CD4-positive, alpha-beta T cell (primary cell): ENCODE data around the gene ATP2A1. TPM values are rescaled to one million over a fixed set of nuclear protein-coding genes. Genes with fewer than 3 reads are reported as not detected.
A peak's percentile ranks its signal among the peaks of the same experiment; 100 is the strongest.

ENCODE experiments used
- ATAC-seq: fragments of 200-7000 bp; cut with Tn5 transposase; one replicate; pipeline ENCODE4 v1.10.0; 2022; ENCODE audit warnings: mild to moderate bottlenecking; ENCODE audit not compliant: poor library complexity
- CTCF ChIA-PET: fragments of 350-600 bp; sonication (Branson Sonifier 250); formaldehyde crosslinking; loops from one replicate; lab custom pipeline; 2021; ENCODE audit warnings: antibody characterized with exemption, inconsistent platforms; lab: Charles Lee
- POLR2A ChIA-PET: fragments of 350-600 bp; sonication (Branson Sonifier 250); formaldehyde crosslinking; loops from one replicate; lab custom pipeline; 2021; ENCODE audit warnings: antibody characterized with exemption, inconsistent platforms; lab: Charles Lee
- DNase-seq, 14 experiments: peaks; one replicate each; pipeline ENCODE4 v3.0.0-alpha.2; 2013 to 2020; ENCODE audit warnings: mixed read lengths in 2 of 14
- H3K27ac ChIP-seq, 2 donors: one replicate each; pipeline versions ENCODE4 v1.5.1 to v1.7.0; 2013; ENCODE audit warnings: low read length in 2 of 2, low read depth in 1 of 2, mild to moderate bottlenecking in 1 of 2
- H3K27me3 ChIP-seq, 2 experiments: 1 replicate in 1 of 2; 2 replicates in 1 of 2; pipeline versions ENCODE4 v1.6.1 to v1.7.0; 2013; ENCODE audit warnings: low read length in 2 of 2, control low read depth in 1 of 2, mild to moderate bottlenecking in 1 of 2, moderate library complexity in 1 of 2; ENCODE audit not compliant: insufficient read depth in 2 of 2, control insufficient read depth in 1 of 2
- H3K36me3 ChIP-seq: one replicate; pipeline ENCODE4 v1.6.1; 2013; ENCODE audit warnings: low read length, control low read depth; ENCODE audit not compliant: insufficient read depth
- H3K4me1 ChIP-seq: one replicate; pipeline ENCODE4 v1.6.1; 2013; ENCODE audit warnings: low read length, control low read depth; ENCODE audit not compliant: insufficient read depth
- H3K4me3 ChIP-seq: one replicate; pipeline ENCODE4 v1.5.1; 2013; ENCODE audit warnings: mild to moderate bottlenecking, low read length, moderate library complexity
- H3K9me3 ChIP-seq, 2 experiments: 1 replicate in 1 of 2; 2 replicates in 1 of 2; pipeline versions ENCODE4 v1.6.1 to v1.7.0; 2013; ENCODE audit warnings: low read length in 2 of 2, mild to moderate bottlenecking in 2 of 2, control low read depth in 1 of 2, moderate library complexity in 1 of 2; ENCODE audit not compliant: control insufficient read depth in 1 of 2, insufficient read depth in 1 of 2
- H3K27ac Mint-ChIP-seq: one replicate; pipeline ENCODE4 v1.8.0; 2020; ENCODE audit warnings: mixed read lengths
- H3K27me3 Mint-ChIP-seq: one replicate; pipeline ENCODE4 v1.8.0; 2021; ENCODE audit warnings: mixed read lengths
- H3K36me3 Mint-ChIP-seq: one replicate; pipeline ENCODE4 v1.8.0; 2021; ENCODE audit warnings: low read depth, mixed read lengths
- H3K4me1 Mint-ChIP-seq: one replicate; pipeline ENCODE4 v1.8.0; 2021; ENCODE audit warnings: low read depth, mixed read lengths
- H3K4me3 Mint-ChIP-seq: one replicate; pipeline ENCODE4 v1.8.0; 2020; ENCODE audit warnings: mild to moderate bottlenecking, mixed read lengths
- H3K9me3 Mint-ChIP-seq: one replicate; pipeline ENCODE4 v1.8.0; 2020; ENCODE audit warnings: mixed read lengths
- CTCF ChIP-seq: fragments of 200-600 bp; IDR thresholded peaks from one replicate; pipeline ENCODE4 v1.8.0; 2022; ENCODE audit warnings: antibody characterized with exemption, mild to moderate bottlenecking
- intact Hi-C, 2 experiments: fragments of 100-400 bp; cut with DNase I in 1 of 2; cut with micrococcal nuclease in 1 of 2; formaldehyde crosslinking; loops; one replicate each; pipeline versions ENCODE4 v1.15.1 to v1.9.0; 2023 to 2025; cut with DNase I, micrococcal nuclease
- microRNA-seq: library from miRNA; unstranded; fragments of <30 nt; microRNA quantifications from one replicate; pipeline ENCODE4 v1.2.0, GENCODE V29; 2021; ENCODE audit warnings: borderline microRNAs expressed, borderline replicate concordance
- total RNA-seq, 174 experiments: library from RNA in 2 of 174; stranded (reverse) in 2 of 174; gene quantifications; one replicate each; pipeline ENCODE4 v1.2.3 and lab custom pipeline; 2021 to 2026

The ATP2A1 gene
- total RNA-seq, 2 experiments from 2014 or later, result 0.56 to 0.77 TPM

GRCh38 chr16:28951410-28951943, 73.2 kb downstream of the ATP2A1 start:
- H3K36me3 ChIP-seq, result peaks cover 37% of the 10 kb centered on the region
- peak overlapping the region in 1 of 2 donors; percentile 63 for H3K27ac ChIP-seq
- H3K9me3 ChIP-seq, result no peaks in the 10 kb centered on the region
- intact Hi-C loops, result loop anchor here in 1 of 2 experiments (1.0 kb wide), 1 partner anchor 23 kb away; the partner anchor contains the start of gene SPNS1
- DNase-seq (peak in 2 of 14 experiments; percentile 15 to 30), ATAC-seq (no peak)
- H3K36me3 Mint-ChIP-seq, result peaks cover 52% of the 10 kb centered on the region
- CTCF ChIA-PET, result no interaction called here
- no peak for TF ChIP-seq CTCF
- H3K4me3 Mint-ChIP-seq, result peak overlapping the region; percentile 91
- POLR2A ChIA-PET, result interaction anchor here (1.4 kb wide), 2 partner anchors 32 to 56 kb away, joined by 4 to 6 read pairs; no protein-coding TSS in a partner anchor
- peaks cover 26% of the 10 kb centered on the region for H3K4me1 Mint-ChIP-seq
- H3K27me3 Mint-ChIP-seq, result no peaks in the 10 kb centered on the region
- peak overlapping the region; percentile 47 for H3K27ac Mint-ChIP-seq
- H3K4me3 ChIP-seq, result peak overlapping the region; percentile 77
- no peaks in the 10 kb centered on the region for H3K9me3 Mint-ChIP-seq
- H3K27me3 ChIP-seq, result no peaks in the 10 kb centered on the region
- peaks cover 29% of the 10 kb centered on the region for H3K4me1 ChIP-seq

Small RNA genes within 50 kb of the gene (microRNA-seq; reads per million reads assigned to microRNA genes)
- gene MIR4721, result not detected

Other genes starting within 250 kb of the ATP2A1 start
- under 1 TPM in 1 of 2 experiments, not detected in 1; 0.58 TPM for gene NPIPB8, start 240.4 kb upstream of the ATP2A1 start, total RNA-seq
- gene EIF3C, start 167.0 kb upstream of the ATP2A1 start, total RNA-seq, result 100 to 1,000 TPM; 220 to 237 TPM
- 1 to 10 TPM; 1.9 to 2.6 TPM for gene NPIPB9, start 126.7 kb upstream of the ATP2A1 start, total RNA-seq
- gene ATXN2L, start 55.5 kb upstream of the ATP2A1 start, total RNA-seq, result 100 to 1,000 TPM; 292 to 304 TPM
- 100 to 1,000 TPM; 102 to 103 TPM for gene TUFM, start 32.1 kb upstream of the ATP2A1 start, total RNA-seq
- gene SH2B1, start 14.6 kb upstream of the ATP2A1 start, total RNA-seq, result 10 to 100 TPM; 50.6 to 58.9 TPM
- 10 to 100 TPM; 23.3 to 23.4 TPM for gene RABEP2, start 46.8 kb downstream of the ATP2A1 start, total RNA-seq
- under 1 TPM; 0.14 to 0.27 TPM for gene CD19, start 53.5 kb downstream of the ATP2A1 start, total RNA-seq
- gene NFATC2IP, start 72.4 kb downstream of the ATP2A1 start, total RNA-seq, result 10 to 100 TPM; 47.4 to 51.0 TPM
- gene SPNS1, start 96.3 kb downstream of the ATP2A1 start, total RNA-seq, result 10 to 100 TPM; 24.4 to 28.1 TPM
- 100 to 1,000 TPM; 156 to 160 TPM for gene LAT, start 106.6 kb downstream of the ATP2A1 start, total RNA-seq